Measurements from ENCODE around the gene SH2D2A.

DNA sequence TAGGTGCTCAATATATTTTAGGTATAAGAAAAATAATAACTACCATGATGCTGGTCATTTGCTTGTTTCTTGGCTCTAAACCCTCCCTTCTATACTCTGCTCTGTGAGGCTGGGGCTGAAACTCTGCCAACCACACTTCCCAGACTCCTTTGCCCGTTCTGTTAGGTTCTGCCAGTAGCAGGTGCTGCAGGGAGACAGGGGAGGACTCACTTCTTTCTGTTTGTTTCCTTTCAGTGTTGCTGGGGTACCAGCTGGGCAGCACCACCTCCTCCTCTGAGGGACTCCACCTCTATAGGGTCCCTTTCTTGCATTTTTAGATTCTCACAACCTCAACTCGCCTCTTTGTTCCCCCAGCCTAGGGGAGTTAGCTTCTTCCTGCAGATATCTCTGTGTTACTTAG is 17.0 kb upstream of the SH2D2A start:
- no peak for TF ChIP-seq EZH2phosphoT487 (IDR thresholded peaks at IDR 0.05; ENCODE audit: insufficient read depth, low read depth)
- TF ChIP-seq EZH2 (IDR thresholded peaks at IDR 0.05; ENCODE audit: insufficient read depth, poor library complexity, severe bottlenecking): no peak
